Ureter (tissue), 1 donor: ENCODE results near the gene PALMD. TPM values are rescaled to one million over a fixed set of nuclear protein-coding genes. Genes with fewer than 3 reads are reported as not detected.

Experiments
- DNase-seq: peaks from one replicate; pipeline ENCODE4 v3.0.0-alpha.2; 2020; ENCODE audit warnings: low spot score
- total RNA-seq: library from RNA; stranded (reverse); gene quantifications from one replicate; pipeline ENCODE4 v1.2.4, GENCODE V29; 2023
- donor health status: DM: yes; HTN: yes; CAD: no.

Gene PALMD
- total RNA-seq, 1 donor from 2014 or later = 29.1 TPM

GRCh38 chr1:99659755-99660210 is 13.9 kb downstream of the PALMD start:
- DNase-seq = peak; percentile 50

GRCh38 chr1:99660496-99660895 is 14.6 kb downstream of the PALMD start:
- no peak for DNase-seq

- DNase-seq = no peak
Measured at GRCh38 chr1:99661780-99662179, 15.9 kb downstream of the PALMD start.

- DNase-seq = peak; percentile 67
Measured at GRCh38 chr1:99662539-99663080, 16.7 kb downstream of the PALMD start.

- DNase-seq = no peak
Measured at GRCh38 chr1:99663501-99663900, 17.6 kb downstream of the PALMD start.

- no peak for DNase-seq
Measured at GRCh38 chr1:99665212-99665611, 19.3 kb downstream of the PALMD start.

GRCh38 chr1:99669376-99669775 is 23.5 kb downstream of the PALMD start:
- no peak for DNase-seq

- DNase-seq = no peak
Measured at GRCh38 chr1:99669821-99670220, 23.9 kb downstream of the PALMD start.

- no peak for DNase-seq
Measured at GRCh38 chr1:99670583-99670982, 24.7 kb downstream of the PALMD start.

GRCh38 chr1:99672038-99672437 is 26.1 kb downstream of the PALMD start:
- DNase-seq = no peak

- DNase-seq = no peak
Measured at GRCh38 chr1:99672530-99673213, 26.8 kb downstream of the PALMD start.

GRCh38 chr1:99673315-99673714 is 27.4 kb downstream of the PALMD start:
- no peak for DNase-seq

- DNase-seq = no peak
Measured at GRCh38 chr1:99674115-99675064, 28.5 kb downstream of the PALMD start.

GRCh38 chr1:99675292-99675691 is 29.4 kb downstream of the PALMD start:
- DNase-seq = no peak

GRCh38 chr1:99675994-99676393 is 30.1 kb downstream of the PALMD start:
- no peak for DNase-seq

GRCh38 chr1:99676876-99677275 is 31.0 kb downstream of the PALMD start:
- DNase-seq = no peak

GRCh38 chr1:99677416-99677815 is 31.5 kb downstream of the PALMD start:
- no peak for DNase-seq

- no peak for DNase-seq
Measured at GRCh38 chr1:99680270-99680669, 34.4 kb downstream of the PALMD start.

GRCh38 chr1:99681583-99681982 is 35.7 kb downstream of the PALMD start:
- no peak for DNase-seq

GRCh38 chr1:99682291-99682751 is 36.4 kb downstream of the PALMD start:
- DNase-seq = no peak

- peak; percentile 68 for DNase-seq
Measured at GRCh38 chr1:99685516-99686180, 39.7 kb downstream of the PALMD start.

GRCh38 chr1:99691175-99691574 is 45.3 kb downstream of the PALMD start:
- DNase-seq = no peak
